Measurements from ENCODE around the gene NEK10.

DNA sequence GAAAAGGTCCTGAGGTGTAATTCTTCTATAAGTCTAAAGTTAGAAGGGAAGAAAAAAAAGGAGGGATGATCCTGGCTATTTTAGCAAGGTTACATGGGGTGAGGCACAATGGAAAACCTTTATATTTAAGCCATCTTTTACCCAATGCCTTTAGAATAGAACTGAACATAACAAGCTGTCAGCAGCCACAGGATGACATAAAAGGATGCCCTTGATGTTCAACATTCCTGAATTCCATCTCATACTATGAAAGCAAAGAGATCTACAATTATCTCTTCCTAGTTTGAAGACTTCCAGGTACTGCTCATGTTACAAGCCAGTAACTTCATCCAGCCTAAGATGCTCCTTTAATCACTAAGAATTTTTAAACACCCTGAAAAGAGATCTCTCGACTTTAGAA, 26.9 kb downstream of the NEK10 start:
- TF ChIP-seq, protein P1, sequence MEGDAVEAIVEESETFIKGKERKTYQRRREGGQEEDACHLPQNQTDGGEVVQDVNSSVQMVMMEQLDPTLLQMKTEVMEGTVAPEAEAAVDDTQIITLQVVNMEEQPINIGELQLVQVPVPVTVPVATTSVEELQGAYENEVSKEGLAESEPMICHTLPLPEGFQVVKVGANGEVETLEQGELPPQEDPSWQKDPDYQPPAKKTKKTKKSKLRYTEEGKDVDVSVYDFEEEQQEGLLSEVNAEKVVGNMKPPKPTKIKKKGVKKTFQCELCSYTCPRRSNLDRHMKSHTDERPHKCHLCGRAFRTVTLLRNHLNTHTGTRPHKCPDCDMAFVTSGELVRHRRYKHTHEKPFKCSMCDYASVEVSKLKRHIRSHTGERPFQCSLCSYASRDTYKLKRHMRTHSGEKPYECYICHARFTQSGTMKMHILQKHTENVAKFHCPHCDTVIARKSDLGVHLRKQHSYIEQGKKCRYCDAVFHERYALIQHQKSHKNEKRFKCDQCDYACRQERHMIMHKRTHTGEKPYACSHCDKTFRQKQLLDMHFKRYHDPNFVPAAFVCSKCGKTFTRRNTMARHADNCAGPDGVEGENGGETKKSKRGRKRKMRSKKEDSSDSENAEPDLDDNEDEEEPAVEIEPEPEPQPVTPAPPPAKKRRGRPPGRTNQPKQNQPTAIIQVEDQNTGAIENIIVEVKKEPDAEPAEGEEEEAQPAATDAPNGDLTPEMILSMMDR (IDR thresholded peaks at IDR 0.05), result no peak
- TF ChIP-seq POLR2A (IDR thresholded peaks at IDR 0.05), result no peak
